Right atrium auricular region (tissue), 2 donors: ENCODE data around the gene PADI4. TPM values are rescaled to one million over a fixed set of nuclear protein-coding genes. Genes with fewer than 3 reads are reported as not detected.

Experiments
- DNase-seq: peaks from one replicate; pipeline ENCODE4 v3.0.0-alpha.2; 2019; ENCODE audit warnings: low spot score
- H3K27ac ChIP-seq, 2 donors: fragments of 200-600 bp; sonication (generic); 1 replicate in 1 of 2; 2 replicates in 1 of 2; pipeline ENCODE4 v1.5.1; 2016 to 2019
- H3K27me3 ChIP-seq, 2 donors: fragments of 200-600 bp; sonication (generic); one replicate each; pipeline versions ENCODE4 v1.5.1 to v1.6.0; 2017 to 2019
- H3K36me3 ChIP-seq: fragments of 200-600 bp; sonication (generic); one replicate; pipeline ENCODE4 v1.5.1; 2016
- H3K4me1 ChIP-seq, 2 donors: fragments of 200-600 bp; sonication (generic); one replicate each; pipeline versions ENCODE4 v1.5.1 to v1.6.0; 2017 to 2019
- H3K4me3 ChIP-seq, 2 donors: fragments of 200-600 bp; sonication (generic); 1 replicate in 1 of 2; 2 replicates in 1 of 2; pipeline ENCODE4 v1.5.1; 2017 to 2019; ENCODE audit warnings: mild to moderate bottlenecking in 1 of 2, moderate library complexity in 1 of 2
- H3K9me3 ChIP-seq, 2 donors: fragments of 200-600 bp; sonication (generic); one replicate each; pipeline ENCODE4 v1.5.1; 2019
- CTCF ChIP-seq, 2 donors: fragments of 200-600 bp; sonication (generic); IDR thresholded peaks; one replicate each; pipeline ENCODE4 v1.5.1; 2019; ENCODE audit warnings: antibody characterized with exemption in 2 of 2
- total RNA-seq, 2 donors: library from RNA; depleted of rRNA; stranded (reverse); fragments of >200 nt; gene quantifications; one replicate each; pipeline ENCODE4 v1.1.0, GENCODE V29; 2016

PADI4 gene
- total RNA-seq, 2 donors from 2014 or later = 0.19 to 0.31 TPM

GRCh38 chr1:17356387-17357026, 48.5 kb downstream of the PADI4 start:
- H3K9me3 ChIP-seq = no peaks in the 10 kb centered on the region
- H3K36me3 ChIP-seq = no peaks in the 10 kb centered on the region
- TF ChIP-seq CTCF (IDR thresholded peaks at IDR 0.05) = no peak
- H3K27ac ChIP-seq = no peak overlapping the region
- DNase-seq = no peak
- no peak overlapping the region for H3K4me3 ChIP-seq
- H3K4me1 ChIP-seq = no peaks in the 10 kb centered on the region
- no peaks in the 10 kb centered on the region for H3K27me3 ChIP-seq

DNA sequence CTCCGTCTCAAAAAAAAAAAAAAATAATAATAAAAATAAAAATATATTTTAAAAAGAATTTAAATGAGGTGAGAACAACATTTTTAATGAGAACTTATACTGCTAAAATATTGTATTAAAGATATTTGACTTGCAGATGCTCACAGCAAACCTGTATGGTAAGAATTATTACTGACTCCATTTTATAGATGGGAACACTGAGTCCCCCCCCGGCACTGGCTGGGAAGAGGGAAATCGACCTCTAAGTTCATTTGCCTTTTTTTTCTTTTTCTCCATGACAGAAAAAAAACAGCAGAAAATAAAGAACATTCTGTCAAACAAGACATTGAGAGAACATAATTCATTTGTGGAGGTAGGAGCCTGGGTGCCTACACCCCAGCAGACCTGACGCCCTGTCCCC, 50.6 kb downstream of the PADI4 start:
- DNase-seq = no peak
- no peaks in the 10 kb centered on the region for H3K4me1 ChIP-seq
- TF ChIP-seq CTCF (IDR thresholded peaks at IDR 0.05) = no peak
- H3K36me3 ChIP-seq = no peaks in the 10 kb centered on the region
- no peaks in the 10 kb centered on the region for H3K27me3 ChIP-seq
- H3K9me3 ChIP-seq = no peaks in the 10 kb centered on the region
- H3K4me3 ChIP-seq = no peak overlapping the region
- H3K27ac ChIP-seq = no peak overlapping the region

GRCh38 chr1:17359031-17359430, 51.0 kb downstream of the PADI4 start:
- no peaks in the 10 kb centered on the region for H3K9me3 ChIP-seq
- no peaks in the 10 kb centered on the region for H3K4me1 ChIP-seq
- H3K27me3 ChIP-seq = no peaks in the 10 kb centered on the region
- no peak for TF ChIP-seq CTCF (IDR thresholded peaks at IDR 0.05)
- H3K36me3 ChIP-seq = no peaks in the 10 kb centered on the region
- H3K4me3 ChIP-seq = no peak overlapping the region
- DNase-seq = no peak
- H3K27ac ChIP-seq = no peak overlapping the region

DNA sequence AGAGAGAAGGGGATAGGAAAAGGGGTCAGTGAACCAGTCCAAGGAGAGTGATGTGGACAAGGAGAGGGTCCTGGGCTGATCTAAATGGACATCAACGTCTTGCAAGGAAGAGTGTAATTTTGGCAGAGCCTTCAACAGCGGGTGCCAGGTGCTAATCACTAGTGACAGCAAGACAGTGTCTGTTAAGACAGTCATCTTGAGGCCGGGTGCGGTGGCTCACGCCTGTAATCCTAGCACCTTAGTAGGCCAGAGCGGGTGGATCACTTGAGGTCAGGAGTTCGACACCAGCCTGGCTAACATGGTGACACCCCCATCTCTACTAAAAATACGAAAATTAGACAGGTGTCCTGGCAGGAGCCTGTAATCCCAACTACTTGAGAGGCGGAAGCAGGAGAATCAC, 51.8 kb downstream of the PADI4 start:
- no peak for TF ChIP-seq CTCF (IDR thresholded peaks at IDR 0.05)
- Histone ChIP-seq H3K36me3 (no peaks in the 10 kb centered on the region), H3K9me3 (peaks cover 0 to 3% of the 10 kb centered on the region in 2 donors), H3K4me3 (no peak overlapping the region), H3K27me3 (no peaks in the 10 kb centered on the region), H3K4me1 (no peaks in the 10 kb centered on the region), H3K27ac (no peak overlapping the region)
- DNase-seq = no peak

- Histone ChIP-seq H3K9me3 (peaks cover 0 to 3% of the 10 kb centered on the region in 2 donors), H3K4me1 (no peaks in the 10 kb centered on the region), H3K27me3 (no peaks in the 10 kb centered on the region), H3K36me3 (no peaks in the 10 kb centered on the region), H3K27ac (no peak overlapping the region), H3K4me3 (no peak overlapping the region)
- DNase-seq = no peak
- no peak for TF ChIP-seq CTCF (IDR thresholded peaks at IDR 0.05)
Observed at GRCh38 chr1:17360272-17360956, 52.4 kb downstream of the PADI4 start.
